CD8-positive, alpha-beta memory T cell (primary cell): ENCODE results near the gene NAA60. TPM values are rescaled to one million over a fixed set of nuclear protein-coding genes. Genes with fewer than 3 reads are reported as not detected.
A peak's percentile ranks its signal among the peaks of the same experiment; 100 is the strongest.
"Not testable (repeated sequence)": the region's sequence is repeated elsewhere in the genome, so short reads cannot be mapped to it uniquely, and the experiment has no call there.

Experiments
- CTCF ChIA-PET: fragments of 350-600 bp; sonication (Branson Sonifier 250); formaldehyde crosslinking; loops from one replicate; lab custom pipeline; 2021; ENCODE audit warnings: antibody characterized with exemption; lab: Charles Lee
- POLR2A ChIA-PET: fragments of 350-600 bp; sonication (Branson Sonifier 250); formaldehyde crosslinking; loops from one replicate; lab custom pipeline; 2021; ENCODE audit warnings: antibody characterized with exemption; lab: Charles Lee
- DNase-seq, 5 donors: peaks; one replicate each; pipeline versions ENCODE4 v3.0.0 to v3.0.0-alpha.2; 2020 to 2022; ENCODE audit warnings: mixed read lengths in 1 of 5
- H3K27ac ChIP-seq: one replicate; pipeline ENCODE4 v1.7.0; 2013; ENCODE audit warnings: low read depth, mild to moderate bottlenecking, low read length, moderate library complexity
- H3K27me3 ChIP-seq: 2 replicates; pipeline ENCODE4 v1.7.0; 2013; ENCODE audit warnings: low read length, mild to moderate bottlenecking; ENCODE audit not compliant: insufficient read depth, poor library complexity, severe bottlenecking
- H3K36me3 ChIP-seq: 2 replicates; pipeline ENCODE4 v1.7.0; 2013; ENCODE audit warnings: mild to moderate bottlenecking, low read length, moderate library complexity; ENCODE audit not compliant: insufficient read depth
- H3K4me1 ChIP-seq: 2 replicates; pipeline ENCODE4 v1.7.0; 2013; ENCODE audit warnings: mild to moderate bottlenecking, low read length, moderate library complexity; ENCODE audit not compliant: insufficient read depth
- H3K4me3 ChIP-seq: 2 replicates; pipeline ENCODE4 v1.7.0; 2013; ENCODE audit warnings: mild to moderate bottlenecking, low read length
- H3K9me3 ChIP-seq: 2 replicates; pipeline ENCODE4 v1.7.0; 2013; ENCODE audit warnings: mild to moderate bottlenecking, low read length
- H3K27ac Mint-ChIP-seq, 8 donors: one replicate each; pipeline ENCODE4 v1.8.0; 2020 to 2021; ENCODE audit warnings: mixed read lengths in 8 of 8, mild to moderate bottlenecking in 6 of 8, inconsistent platforms in 3 of 8, moderate library complexity in 3 of 8
- H3K27me3 Mint-ChIP-seq, 2 donors: one replicate each; pipeline ENCODE4 v1.8.0; 2020 to 2021; ENCODE audit warnings: mixed read lengths in 2 of 2, mild to moderate bottlenecking in 1 of 2, moderate library complexity in 1 of 2
- H3K36me3 Mint-ChIP-seq, 3 donors: one replicate each; pipeline ENCODE4 v1.8.0; 2020 to 2021; ENCODE audit warnings: mixed read lengths in 3 of 3, inconsistent platforms in 1 of 3, mild to moderate bottlenecking in 1 of 3
- H3K4me1 Mint-ChIP-seq, 3 donors: one replicate each; pipeline ENCODE4 v1.8.0; 2020 to 2021; ENCODE audit warnings: mixed read lengths in 3 of 3, inconsistent platforms in 1 of 3, mild to moderate bottlenecking in 1 of 3
- H3K4me3 Mint-ChIP-seq, 7 donors: one replicate each; pipeline ENCODE4 v1.8.0; 2020 to 2021; ENCODE audit warnings: mixed read lengths in 7 of 7, mild to moderate bottlenecking in 6 of 7, moderate library complexity in 4 of 7, inconsistent platforms in 2 of 7
- H3K9me3 Mint-ChIP-seq, 5 donors: one replicate each; pipeline ENCODE4 v1.8.0; 2020 to 2022; ENCODE audit warnings: mixed read lengths in 5 of 5, mild to moderate bottlenecking in 3 of 5, moderate library complexity in 2 of 5, inconsistent platforms in 1 of 5
- polyA plus RNA-seq: library from polyadenylated mRNA; unstranded; fragments of 300-500 nt; fragmentation: Illumina TruSeq; gene quantifications from one replicate; pipeline ENCODE4 v1.2.3, GENCODE V29; 2021
- total RNA-seq, 2 experiments: library from RNA; stranded (reverse); gene quantifications; one replicate each; pipeline ENCODE4 v1.2.3, GENCODE V29; 2021

NAA60 gene
- total and polyA plus RNA-seq, 3 experiments from 2014 or later, result 33.1 to 65.5 (median 33.9) TPM

DNA sequence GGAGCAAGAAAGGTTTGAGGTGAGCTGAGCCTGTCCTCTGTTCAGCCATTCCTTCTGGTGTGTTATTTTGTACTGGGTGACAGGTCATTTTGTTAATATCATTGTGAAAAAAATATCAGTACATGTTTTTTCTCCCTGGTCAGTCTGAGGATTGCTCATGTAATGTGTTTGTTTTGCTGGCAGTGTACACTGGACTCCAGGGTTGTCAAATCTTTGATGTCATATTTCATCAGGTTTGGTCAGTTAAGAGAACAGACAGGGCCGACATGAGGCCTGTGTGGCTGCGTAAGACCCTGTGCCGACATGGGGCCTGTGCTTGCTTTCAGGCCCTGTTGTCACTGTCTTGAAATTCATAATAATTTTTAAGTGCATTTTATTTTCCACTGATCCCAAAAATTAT is 79.8 kb downstream of the NAA60 start:
- peaks cover 2 to 75% (median 21%) of the 10 kb centered on the region in 3 donors for H3K36me3 Mint-ChIP-seq
- Histone ChIP-seq H3K27ac (no peak overlapping the region), H3K4me1 (peaks cover 5% of the 10 kb centered on the region), H3K36me3 (peaks cover 22% of the 10 kb centered on the region), H3K4me3 (no peak overlapping the region), H3K27me3 (no peaks in the 10 kb centered on the region), H3K9me3 (no peaks in the 10 kb centered on the region)
- H3K27me3 Mint-ChIP-seq, result no peaks in the 10 kb centered on the region
- CTCF ChIA-PET, result interaction anchor here (0.8 kb wide), 1 partner anchor 13 kb away, joined by 3 read pairs; no protein-coding TSS in a partner anchor
- H3K9me3 Mint-ChIP-seq, result no peaks in the 10 kb centered on the region
- H3K4me3 Mint-ChIP-seq, result no peak overlapping the region
- DNase-seq, result no peak
- POLR2A ChIA-PET, result no interaction called here
- peaks cover 11 to 12% (median 11%) of the 10 kb centered on the region in 3 donors for H3K4me1 Mint-ChIP-seq
- no peak overlapping the region for H3K27ac Mint-ChIP-seq

DNA sequence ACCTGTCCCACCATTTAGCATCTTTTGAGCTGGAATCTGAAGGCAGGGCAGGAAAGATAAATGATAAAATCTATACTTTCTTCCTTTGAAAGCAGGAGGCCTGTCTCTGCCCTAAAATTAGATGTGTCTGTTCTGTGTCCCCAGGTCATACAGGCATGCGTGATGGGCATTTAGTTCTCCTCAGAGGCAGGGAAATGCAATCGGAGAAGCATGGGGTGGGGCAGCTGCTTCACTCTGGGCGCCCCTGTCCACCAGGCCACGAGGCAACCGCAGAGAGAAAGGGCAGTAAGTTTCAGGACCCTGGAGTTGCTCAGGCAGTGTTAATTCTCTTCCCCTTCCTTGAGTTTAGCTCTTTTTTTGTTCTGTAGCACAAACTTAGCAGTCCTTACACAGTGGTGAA is 82.5 kb downstream of the NAA60 start:
- Histone ChIP-seq H3K27me3 (no peaks in the 10 kb centered on the region), H3K4me3 (no peak overlapping the region), H3K27ac (no peak overlapping the region), H3K4me1 (peaks cover 5% of the 10 kb centered on the region), H3K9me3 (no peaks in the 10 kb centered on the region), H3K36me3 (peaks cover 22% of the 10 kb centered on the region)
- H3K4me1 Mint-ChIP-seq, result peaks cover 11 to 15% (median 11%) of the 10 kb centered on the region in 3 donors
- ChIA-PET POLR2A (no interaction called here), CTCF (interaction anchor here (0.9 to 1.6 kb wide), 3 partner anchors 12 to 137 kb away, joined by 3 to 5 read pairs (median 5); no protein-coding TSS in a partner anchor)
- H3K36me3 Mint-ChIP-seq, result peaks cover 5 to 67% (median 13%) of the 10 kb centered on the region in 3 donors
- H3K27ac Mint-ChIP-seq, result peak overlapping the region in 3 of 8 donors; percentile 51 to 75 (median 70)
- H3K27me3 Mint-ChIP-seq, result no peaks in the 10 kb centered on the region
- H3K4me3 Mint-ChIP-seq, result peak overlapping the region in 1 of 7 donors; percentile 33
- no peaks in the 10 kb centered on the region for H3K9me3 Mint-ChIP-seq
- DNase-seq, result no peak

DNA sequence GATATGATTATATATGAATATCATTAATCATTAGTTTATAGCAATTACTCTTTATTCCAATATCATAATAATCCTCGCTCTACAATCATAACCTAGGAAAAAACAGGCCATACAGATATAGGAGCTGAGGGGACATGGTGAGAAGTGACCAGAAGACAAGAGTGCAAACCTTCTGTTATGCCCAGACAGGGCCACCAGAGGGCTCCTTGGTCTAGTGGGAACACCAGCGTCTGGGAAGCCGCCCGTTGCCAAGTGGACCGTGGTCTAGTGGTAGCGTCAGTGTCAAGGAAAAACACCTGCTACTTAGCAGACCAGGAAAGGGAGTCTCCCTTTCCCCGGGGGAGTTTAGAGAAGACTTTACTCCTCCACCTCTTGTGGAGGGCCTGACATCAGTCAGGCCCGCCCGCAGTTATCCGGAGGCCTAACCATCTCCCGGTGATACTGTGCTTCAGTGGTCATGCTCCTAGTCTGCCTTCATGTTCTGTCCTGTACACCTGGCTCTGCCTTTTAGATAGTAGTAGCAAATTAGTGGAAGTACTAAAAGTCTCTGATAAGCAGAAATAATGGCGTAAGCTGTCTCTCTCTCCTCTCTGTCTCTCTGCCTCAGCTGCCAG is 83.8 kb downstream of the NAA60 start:
- POLR2A ChIA-PET, H3K27ac ChIP-seq, H3K4me3 Mint-ChIP-seq, H3K27me3 ChIP-seq, H3K4me1 ChIP-seq, H3K9me3 ChIP-seq, H3K9me3 Mint-ChIP-seq, H3K4me3 ChIP-seq, H3K27me3 Mint-ChIP-seq: not testable (repeated sequence)
- DNase-seq, result peak in 4 of 5 donors; percentile 14 to 68 (median 26)
- H3K36me3 Mint-ChIP-seq, result peaks cover 5 to 72% (median 15%) of the 10 kb centered on the region in 3 donors
- peaks cover 11 to 15% (median 11%) of the 10 kb centered on the region in 3 donors for H3K4me1 Mint-ChIP-seq
- CTCF ChIA-PET, result interaction anchor here (0.8 to 1.6 kb wide), 3 partner anchors 13 to 85 kb away, joined by 3 to 5 read pairs (median 4); partner anchors contain the start of gene SLX4
- peak overlapping the region in 3 of 8 donors; percentile 4 to 57 (median 48) for H3K27ac Mint-ChIP-seq
- peaks cover 21% of the 10 kb centered on the region for H3K36me3 ChIP-seq

- H3K36me3 Mint-ChIP-seq, result peaks cover 5 to 71% (median 12%) of the 10 kb centered on the region in 3 donors
- no peak overlapping the region for H3K4me3 ChIP-seq
- no peaks in the 10 kb centered on the region for H3K9me3 ChIP-seq
- no peaks in the 10 kb centered on the region for H3K27me3 ChIP-seq
- H3K27ac ChIP-seq, result no peak overlapping the region
- no peaks in the 10 kb centered on the region for H3K9me3 Mint-ChIP-seq
- no peak for DNase-seq
- CTCF ChIA-PET, result no interaction called here
- H3K4me1 ChIP-seq, result peaks cover 5% of the 10 kb centered on the region
- no peak overlapping the region for H3K4me3 Mint-ChIP-seq
- H3K4me1 Mint-ChIP-seq, result peaks cover 11 to 15% (median 11%) of the 10 kb centered on the region in 3 donors
- no peaks in the 10 kb centered on the region for H3K27me3 Mint-ChIP-seq
- H3K27ac Mint-ChIP-seq, result peak overlapping the region in 1 of 8 donors; percentile 47
- POLR2A ChIA-PET, result no interaction called here
- H3K36me3 ChIP-seq, result peaks cover 13% of the 10 kb centered on the region
These were observed 84.9 kb downstream of the NAA60 start for GRCh38 chr16:3528406-3528805.

DNA sequence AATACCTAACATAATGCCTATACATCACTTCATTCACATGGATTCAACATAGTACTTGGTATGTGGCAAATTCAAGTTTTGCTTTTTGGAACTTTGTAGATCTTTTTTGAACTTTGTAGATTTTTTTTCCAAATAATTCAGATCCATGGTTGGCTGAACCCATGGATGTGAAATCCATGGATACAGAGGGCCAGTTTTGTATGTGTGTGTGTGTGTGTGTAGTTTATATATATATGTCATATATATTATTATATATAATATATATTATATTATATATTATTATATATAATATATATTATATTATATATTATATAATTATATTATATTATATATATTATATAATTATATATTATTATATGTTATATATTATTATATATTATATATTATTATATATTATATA is 85.7 kb downstream of the NAA60 start:
- DNase-seq, result no peak
- H3K27ac ChIP-seq, result no peak overlapping the region
- no peak overlapping the region for H3K4me3 ChIP-seq
- POLR2A ChIA-PET, result no interaction called here
- H3K36me3 ChIP-seq, result peaks cover 6% of the 10 kb centered on the region
- no peaks in the 10 kb centered on the region for H3K27me3 ChIP-seq
- H3K4me3 Mint-ChIP-seq, result no peak overlapping the region
- H3K9me3 ChIP-seq, result no peaks in the 10 kb centered on the region
- peaks cover 5 to 72% (median 14%) of the 10 kb centered on the region in 3 donors for H3K36me3 Mint-ChIP-seq
- H3K27ac Mint-ChIP-seq, result peak overlapping the region in 1 of 8 donors; percentile 40
- peaks cover 12 to 15% (median 14%) of the 10 kb centered on the region in 3 donors for H3K4me1 Mint-ChIP-seq
- peaks cover 5% of the 10 kb centered on the region for H3K4me1 ChIP-seq
- H3K9me3 Mint-ChIP-seq, result no peaks in the 10 kb centered on the region
- H3K27me3 Mint-ChIP-seq, result peaks cover 0 to 2% of the 10 kb centered on the region in 2 donors
- CTCF ChIA-PET, result no interaction called here

DNA sequence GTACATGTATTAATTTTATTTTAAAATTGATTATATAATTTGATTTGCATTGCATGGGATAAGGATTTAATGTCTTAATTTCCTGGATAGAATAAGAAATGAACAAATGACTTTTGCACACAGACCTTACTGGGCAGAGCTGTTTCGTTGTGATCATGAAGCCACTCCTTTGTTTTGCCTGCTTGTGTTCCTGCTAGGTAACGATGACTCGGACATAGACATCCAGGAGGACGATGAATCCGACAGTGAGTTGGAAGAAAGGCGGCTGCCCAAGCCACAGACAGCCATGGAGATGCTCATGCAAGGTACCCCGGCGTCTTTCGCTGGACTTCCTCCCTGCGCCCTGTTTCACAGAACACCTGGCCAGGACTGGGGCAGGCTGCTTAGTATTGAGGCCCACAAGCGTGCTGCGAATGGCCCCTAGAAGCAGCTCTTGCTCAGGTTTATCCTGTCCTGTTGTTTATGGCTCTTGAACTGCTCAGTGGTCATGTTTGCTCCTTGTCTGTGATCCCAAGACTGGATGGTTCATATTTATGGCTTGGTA is 87.0 kb downstream of the NAA60 start:
- H3K4me1 ChIP-seq, result peaks cover 5% of the 10 kb centered on the region
- H3K9me3 Mint-ChIP-seq, result no peaks in the 10 kb centered on the region
- H3K36me3 Mint-ChIP-seq, result peaks cover 5 to 73% (median 13%) of the 10 kb centered on the region in 3 donors
- H3K4me3 ChIP-seq, result no peak overlapping the region
- POLR2A ChIA-PET, result no interaction called here
- CTCF ChIA-PET, result no interaction called here
- no peak overlapping the region for H3K27ac Mint-ChIP-seq
- H3K9me3 ChIP-seq, result no peaks in the 10 kb centered on the region
- H3K4me1 Mint-ChIP-seq, result peaks cover 14 to 24% (median 16%) of the 10 kb centered on the region in 3 donors
- peaks cover 6% of the 10 kb centered on the region for H3K36me3 ChIP-seq
- no peak for DNase-seq
- no peaks in the 10 kb centered on the region for H3K27me3 ChIP-seq
- peaks cover 0 to 3% of the 10 kb centered on the region in 2 donors for H3K27me3 Mint-ChIP-seq
- H3K27ac ChIP-seq, result no peak overlapping the region
- H3K4me3 Mint-ChIP-seq, result no peak overlapping the region

DNA sequence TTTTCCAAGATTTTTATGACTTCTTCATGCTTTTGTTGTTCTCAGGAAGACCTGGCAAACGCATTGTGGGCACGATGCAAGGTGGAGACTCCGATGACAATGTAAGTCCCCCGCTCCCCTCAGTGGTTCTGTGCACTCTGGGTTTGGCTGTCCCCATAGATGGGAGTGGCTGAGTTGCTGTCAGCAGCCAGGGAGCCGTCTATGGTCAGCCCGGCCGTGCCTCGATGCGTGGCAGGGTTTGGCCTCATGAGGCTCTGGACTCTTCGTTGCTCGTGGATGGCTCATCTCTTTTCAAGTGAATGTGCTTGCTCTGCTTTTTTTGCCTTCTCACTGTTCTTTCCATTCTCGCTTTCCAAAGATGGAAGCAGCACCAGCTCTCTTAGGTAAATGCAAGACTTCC is 89.3 kb downstream of the NAA60 start:
- peaks cover 11 to 19% (median 13%) of the 10 kb centered on the region in 3 donors for H3K4me1 Mint-ChIP-seq
- ChIA-PET POLR2A (no interaction called here), CTCF (no interaction called here)
- peaks cover 0 to 3% of the 10 kb centered on the region in 2 donors for H3K27me3 Mint-ChIP-seq
- H3K4me1 ChIP-seq, result no peaks in the 10 kb centered on the region
- no peak overlapping the region for H3K27ac ChIP-seq
- H3K4me3 ChIP-seq, result no peak overlapping the region
- H3K27ac Mint-ChIP-seq, result peak overlapping the region in 4 of 8 donors; percentile 36 to 89 (median 60)
- no peaks in the 10 kb centered on the region for H3K27me3 ChIP-seq
- H3K36me3 ChIP-seq, result peaks cover 6% of the 10 kb centered on the region
- peaks cover 5 to 72% (median 13%) of the 10 kb centered on the region in 3 donors for H3K36me3 Mint-ChIP-seq
- H3K9me3 Mint-ChIP-seq, result no peaks in the 10 kb centered on the region
- H3K9me3 ChIP-seq, result no peaks in the 10 kb centered on the region
- no peak overlapping the region for H3K4me3 Mint-ChIP-seq
- DNase-seq, result no peak

DNA sequence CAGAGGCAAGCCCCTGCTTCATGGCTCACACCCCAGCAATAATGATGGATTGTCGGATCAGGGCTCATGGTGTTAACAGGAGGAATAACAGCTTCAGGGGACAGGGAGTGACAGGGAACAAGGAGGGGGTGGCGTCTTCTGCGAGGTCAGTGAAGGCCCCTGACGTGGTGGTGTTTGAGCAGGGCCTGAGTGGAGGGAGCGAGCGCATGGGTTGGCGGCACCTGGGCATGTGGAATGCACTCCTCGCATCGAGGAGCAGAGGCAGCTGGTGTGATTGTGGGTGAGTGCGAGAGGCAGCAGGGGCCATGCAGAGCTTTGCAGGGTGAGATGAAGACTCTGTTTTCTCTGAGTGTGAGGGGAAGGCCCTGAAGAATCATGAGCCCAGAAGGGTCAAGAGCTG is 90.6 kb downstream of the NAA60 start:
- no peak for DNase-seq
- Histone ChIP-seq H3K27me3 (no peaks in the 10 kb centered on the region), H3K4me3 (no peak overlapping the region), H3K27ac (no peak overlapping the region), H3K36me3 (peaks cover 10% of the 10 kb centered on the region), H3K4me1 (no peaks in the 10 kb centered on the region), H3K9me3 (no peaks in the 10 kb centered on the region)
- peak overlapping the region in 7 of 8 donors; percentile 1 to 90 (median 77) for H3K27ac Mint-ChIP-seq
- no peaks in the 10 kb centered on the region for H3K9me3 Mint-ChIP-seq
- peaks cover 0 to 3% of the 10 kb centered on the region in 2 donors for H3K27me3 Mint-ChIP-seq
- ChIA-PET POLR2A (no interaction called here), CTCF (no interaction called here)
- H3K36me3 Mint-ChIP-seq, result peaks cover 0 to 67% (median 8%) of the 10 kb centered on the region in 3 donors
- no peak overlapping the region for H3K4me3 Mint-ChIP-seq
- peaks cover 6 to 9% (median 8%) of the 10 kb centered on the region in 3 donors for H3K4me1 Mint-ChIP-seq
